WTC11 (cell line): ENCODE measurements around the gene ATL1. TPM values are rescaled to one million over a fixed set of nuclear protein-coding genes. Genes with fewer than 3 reads are reported as not detected.

ENCODE experiments used
- ATAC-seq: fragments of 200-7000 bp; cut with Tn5 transposase; 2 replicates; pipeline ENCODE4 v1.10.0; 2021; ENCODE audit warnings: mild to moderate bottlenecking, moderate library complexity
- CTCF ChIA-PET: fragments of 300-600 bp; sonication (Branson Sonifier 250); formaldehyde crosslinking; loops from one replicate; lab custom pipeline; 2021; ENCODE audit warnings: antibody characterized with exemption; lab: Charles Lee
- POLR2A ChIA-PET: fragments of 350-600 bp; sonication (Branson Sonifier 250); formaldehyde crosslinking; loops from one replicate; lab custom pipeline; 2021; ENCODE audit warnings: antibody characterized with exemption; lab: Charles Lee
- DNase-seq: peaks from one replicate; pipeline ENCODE4 v3.0.0; 2021; ENCODE audit warnings: low spot score
- H3K27ac Mint-ChIP-seq: 2 replicates; pipeline ENCODE4 v1.8.0; 2021; ENCODE audit warnings: mixed read lengths
- H3K27me3 Mint-ChIP-seq: 2 replicates; pipeline ENCODE4 v1.8.0; 2021; ENCODE audit warnings: low read depth, mild to moderate bottlenecking, moderate library complexity, mixed read lengths
- H3K36me3 Mint-ChIP-seq: 2 replicates; pipeline ENCODE4 v1.8.0; 2021; ENCODE audit warnings: mixed read lengths
- H3K4me1 Mint-ChIP-seq: 2 replicates; pipeline ENCODE4 v1.8.0; 2022; ENCODE audit warnings: mixed read lengths
- H3K4me3 Mint-ChIP-seq: 2 replicates; pipeline ENCODE4 v1.8.0; 2021; ENCODE audit warnings: mild to moderate bottlenecking, moderate library complexity, mixed read lengths
- H3K9me3 Mint-ChIP-seq: 2 replicates; pipeline ENCODE4 v1.8.0; 2021; ENCODE audit warnings: mixed read lengths
- CREM ChIP-seq: sonication (generic); formaldehyde crosslinking; IDR thresholded peaks from 2 replicates; pipeline ENCODE4 v1.8.1; 2022; ENCODE audit warnings: mild to moderate bottlenecking, missing genetic modification reagents, moderate library complexity
- MYBL2 ChIP-seq: sonication (generic); formaldehyde crosslinking; IDR thresholded peaks from 2 replicates; pipeline ENCODE4 v1.8.1; 2023; ENCODE audit warnings: mild to moderate bottlenecking, moderate library complexity, missing genetic modification reagents
- RELA ChIP-seq: sonication (generic); formaldehyde crosslinking; IDR thresholded peaks from 2 replicates; pipeline ENCODE4 v1.8.1; 2022; ENCODE audit warnings: missing genetic modification reagents, mild to moderate bottlenecking, borderline replicate concordance
- SOX15 ChIP-seq: fragments of 250-450 bp; sonication (Bioruptor Pico); IDR thresholded peaks from 2 replicates; pipeline ENCODE4 v1.9.0; 2021; ENCODE audit warnings: mild to moderate bottlenecking
- SP1 ChIP-seq: sonication (generic); formaldehyde crosslinking; conservative IDR thresholded peaks from 2 replicates; pipeline ENCODE4 v1.8.1; 2022; ENCODE audit warnings: missing genetic modification reagents
- TP53 ChIP-seq: sonication (generic); formaldehyde crosslinking; IDR thresholded peaks from 2 replicates; pipeline ENCODE4 v1.8.1; 2023; ENCODE audit warnings: mild to moderate bottlenecking, missing genetic modification reagents
- ZBTB43 ChIP-seq: sonication (generic); formaldehyde crosslinking; IDR thresholded peaks from 2 replicates; pipeline ENCODE4 v1.8.1; 2023; ENCODE audit warnings: mild to moderate bottlenecking, missing genetic modification reagents
- ZMAT4 ChIP-seq: fragments of 250-450 bp; sonication (Bioruptor Pico); IDR thresholded peaks from 2 replicates; pipeline ENCODE4 v1.9.0; 2021; ENCODE audit warnings: mild to moderate bottlenecking
- ZNF219 ChIP-seq: sonication (generic); formaldehyde crosslinking; IDR thresholded peaks from 2 replicates; pipeline ENCODE4 v1.8.0; 2023; ENCODE audit warnings: missing genetic modification reagents, mild to moderate bottlenecking, borderline replicate concordance
- ZNF396 ChIP-seq: fragments of 250-450 bp; sonication (Bioruptor Pico); IDR thresholded peaks from 2 replicates; pipeline ENCODE4 v1.8.0; 2021; ENCODE audit warnings: mild to moderate bottlenecking, moderate library complexity, borderline replicate concordance
- total RNA-seq: library from RNA; stranded (reverse); gene quantifications from 3 replicates; pipeline ENCODE4 v1.2.3, GENCODE V29; 2021
- TF ChIP-seq, protein P1 (sequence below): sonication (generic); formaldehyde crosslinking; IDR thresholded peaks from 2 replicates; pipeline ENCODE4 v1.8.1; 2022; ENCODE audit warnings: mild to moderate bottlenecking, moderate library complexity, missing genetic modification reagents
- TF ChIP-seq, protein P2 (sequence below): fragments of 250-450 bp; sonication (Bioruptor Pico); conservative IDR thresholded peaks from 2 replicates; pipeline ENCODE4 v1.9.0; 2021; ENCODE audit warnings: mild to moderate bottlenecking
- TF ChIP-seq, protein P3 (sequence below): sonication (generic); formaldehyde crosslinking; IDR thresholded peaks from 2 replicates; pipeline ENCODE4 v1.8.1; 2023; ENCODE audit warnings: mild to moderate bottlenecking, missing genetic modification reagents, moderate library complexity
- TF ChIP-seq, protein P4 (sequence below): sonication (generic); formaldehyde crosslinking; IDR thresholded peaks from 2 replicates; pipeline ENCODE4 v1.8.1; 2023; ENCODE audit warnings: mild to moderate bottlenecking, missing genetic modification reagents, borderline replicate concordance
- TF ChIP-seq, protein P5 (sequence below): sonication (generic); formaldehyde crosslinking; IDR thresholded peaks from 2 replicates; pipeline ENCODE4 v1.8.0; 2022; ENCODE audit warnings: missing genetic modification reagents

Gene ATL1
- total RNA-seq, 1 experiment from 2014 or later: 3.7 TPM

DNA sequence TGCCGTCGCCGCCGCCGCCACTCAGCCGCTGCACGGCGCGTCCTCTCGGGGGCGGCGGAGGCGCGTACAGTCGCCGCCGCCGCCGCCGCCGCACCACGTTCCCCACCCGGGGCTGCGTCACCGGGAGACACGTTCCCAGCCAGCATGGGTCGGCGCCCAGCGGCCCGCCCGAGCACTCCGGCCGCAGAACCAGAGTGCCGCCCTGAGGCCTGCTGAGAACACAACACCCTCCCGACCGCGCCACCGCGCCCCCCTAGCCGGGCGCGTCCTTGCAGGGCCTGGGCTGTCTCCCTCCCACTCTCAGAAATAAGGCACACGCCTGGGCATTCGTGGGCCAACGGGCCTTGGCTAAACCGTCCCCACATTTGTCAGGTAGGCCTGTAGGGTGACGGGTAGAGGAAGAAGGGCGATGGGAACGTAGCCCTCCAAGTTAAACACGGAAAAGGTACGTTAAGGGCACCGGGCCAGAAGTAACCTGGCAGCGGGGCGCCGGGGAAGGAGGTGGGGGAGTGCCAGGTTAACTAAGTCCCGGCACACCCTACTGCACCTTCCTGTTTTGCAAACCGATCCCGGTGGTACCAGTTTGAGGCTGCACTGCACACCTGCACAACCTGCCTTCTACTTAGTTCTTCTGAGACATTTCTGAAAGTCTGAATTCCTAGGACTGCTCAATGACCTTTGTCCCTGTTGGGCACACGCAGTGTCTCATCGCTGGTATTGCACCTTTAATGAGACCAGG, 27.3 kb upstream of the ATL1 start, which contains the start of gene MAP4K5 (continued):
- TF ChIP-seq, protein P1, sequence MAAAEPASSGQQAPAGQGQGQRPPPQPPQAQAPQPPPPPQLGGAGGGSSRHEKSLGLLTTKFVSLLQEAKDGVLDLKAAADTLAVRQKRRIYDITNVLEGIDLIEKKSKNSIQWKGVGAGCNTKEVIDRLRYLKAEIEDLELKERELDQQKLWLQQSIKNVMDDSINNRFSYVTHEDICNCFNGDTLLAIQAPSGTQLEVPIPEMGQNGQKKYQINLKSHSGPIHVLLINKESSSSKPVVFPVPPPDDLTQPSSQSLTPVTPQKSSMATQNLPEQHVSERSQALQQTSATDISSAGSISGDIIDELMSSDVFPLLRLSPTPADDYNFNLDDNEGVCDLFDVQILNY (CRISPR knock-in tag): peak; percentile 40
- TF ChIP-seq CREM (CRISPR knock-in tag): peak; percentile 29; the same call in 1 of the 2 replicates
- TF ChIP-seq, protein P2, sequence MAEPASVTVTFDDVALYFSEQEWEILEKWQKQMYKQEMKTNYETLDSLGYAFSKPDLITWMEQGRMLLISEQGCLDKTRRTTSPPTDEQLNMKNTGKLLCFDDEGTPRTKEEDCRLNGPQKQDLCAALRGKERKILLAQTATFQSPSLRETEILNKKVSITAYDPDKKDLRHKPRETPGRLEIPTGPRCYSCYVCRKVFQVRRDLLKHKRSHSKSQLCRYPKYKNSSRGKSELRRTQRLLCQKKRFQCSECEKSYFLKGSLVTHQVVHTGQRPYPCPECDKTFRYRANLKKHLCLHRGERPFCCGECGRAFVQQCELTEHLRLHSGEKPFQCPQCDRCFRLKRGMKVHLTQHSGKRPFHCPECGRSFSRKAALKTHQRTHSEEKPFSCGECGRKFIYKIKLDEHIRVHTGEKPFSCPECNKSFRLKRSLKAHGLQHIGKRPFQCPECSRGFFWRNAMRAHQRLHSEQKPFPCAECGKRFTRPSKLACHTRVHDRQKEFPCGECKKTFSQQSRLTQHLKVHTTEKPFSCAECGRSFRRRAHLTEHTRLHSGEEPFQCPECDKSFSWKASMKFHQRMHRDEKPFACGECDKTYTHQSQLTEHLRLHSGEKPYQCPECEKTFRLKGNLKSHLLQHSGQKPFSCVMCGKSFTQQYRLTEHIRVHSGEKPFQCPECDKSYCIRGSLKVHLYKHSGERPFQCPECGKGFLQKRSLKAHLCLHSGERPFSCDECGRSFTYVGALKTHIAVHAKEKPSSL (CRISPR knock-in tag): no peak
- TF ChIP-seq MYBL2: peak; percentile 45; the same call in 1 of the 2 replicates
- no peak for TF ChIP-seq ZBTB43 (CRISPR knock-in tag)
- TF ChIP-seq, protein P3, sequence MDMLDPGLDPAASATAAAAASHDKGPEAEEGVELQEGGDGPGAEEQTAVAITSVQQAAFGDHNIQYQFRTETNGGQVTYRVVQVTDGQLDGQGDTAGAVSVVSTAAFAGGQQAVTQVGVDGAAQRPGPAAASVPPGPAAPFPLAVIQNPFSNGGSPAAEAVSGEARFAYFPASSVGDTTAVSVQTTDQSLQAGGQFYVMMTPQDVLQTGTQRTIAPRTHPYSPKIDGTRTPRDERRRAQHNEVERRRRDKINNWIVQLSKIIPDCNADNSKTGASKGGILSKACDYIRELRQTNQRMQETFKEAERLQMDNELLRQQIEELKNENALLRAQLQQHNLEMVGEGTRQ (CRISPR knock-in tag): peak; percentile 39; the same call in 1 of the 2 replicates
- peak; percentile 76; the same call in 1 of the 2 replicates for TF ChIP-seq TP53 (CRISPR knock-in tag)
- no peak for TF ChIP-seq RELA (CRISPR knock-in tag)

- Mint-ChIP-seq H3K27ac (no peak overlapping the region), H3K36me3 (peaks cover 20% of the 10 kb centered on the region), H3K9me3 (peaks cover 21% of the 10 kb centered on the region), H3K4me1 (peaks cover 34% of the 10 kb centered on the region), H3K27me3 (no peaks in the 10 kb centered on the region; the same call in 1 of the 2 replicates), H3K4me3 (peak overlapping the region; percentile 87)
- ChIA-PET CTCF (interaction anchor here (3.0 kb wide), 1 partner anchor 212 kb away, joined by 19 read pairs; no protein-coding TSS in a partner anchor), POLR2A (no interaction called here)
- DNase-seq: no peak
- no peak for ATAC-seq
- TF ChIP-seq, protein P4, sequence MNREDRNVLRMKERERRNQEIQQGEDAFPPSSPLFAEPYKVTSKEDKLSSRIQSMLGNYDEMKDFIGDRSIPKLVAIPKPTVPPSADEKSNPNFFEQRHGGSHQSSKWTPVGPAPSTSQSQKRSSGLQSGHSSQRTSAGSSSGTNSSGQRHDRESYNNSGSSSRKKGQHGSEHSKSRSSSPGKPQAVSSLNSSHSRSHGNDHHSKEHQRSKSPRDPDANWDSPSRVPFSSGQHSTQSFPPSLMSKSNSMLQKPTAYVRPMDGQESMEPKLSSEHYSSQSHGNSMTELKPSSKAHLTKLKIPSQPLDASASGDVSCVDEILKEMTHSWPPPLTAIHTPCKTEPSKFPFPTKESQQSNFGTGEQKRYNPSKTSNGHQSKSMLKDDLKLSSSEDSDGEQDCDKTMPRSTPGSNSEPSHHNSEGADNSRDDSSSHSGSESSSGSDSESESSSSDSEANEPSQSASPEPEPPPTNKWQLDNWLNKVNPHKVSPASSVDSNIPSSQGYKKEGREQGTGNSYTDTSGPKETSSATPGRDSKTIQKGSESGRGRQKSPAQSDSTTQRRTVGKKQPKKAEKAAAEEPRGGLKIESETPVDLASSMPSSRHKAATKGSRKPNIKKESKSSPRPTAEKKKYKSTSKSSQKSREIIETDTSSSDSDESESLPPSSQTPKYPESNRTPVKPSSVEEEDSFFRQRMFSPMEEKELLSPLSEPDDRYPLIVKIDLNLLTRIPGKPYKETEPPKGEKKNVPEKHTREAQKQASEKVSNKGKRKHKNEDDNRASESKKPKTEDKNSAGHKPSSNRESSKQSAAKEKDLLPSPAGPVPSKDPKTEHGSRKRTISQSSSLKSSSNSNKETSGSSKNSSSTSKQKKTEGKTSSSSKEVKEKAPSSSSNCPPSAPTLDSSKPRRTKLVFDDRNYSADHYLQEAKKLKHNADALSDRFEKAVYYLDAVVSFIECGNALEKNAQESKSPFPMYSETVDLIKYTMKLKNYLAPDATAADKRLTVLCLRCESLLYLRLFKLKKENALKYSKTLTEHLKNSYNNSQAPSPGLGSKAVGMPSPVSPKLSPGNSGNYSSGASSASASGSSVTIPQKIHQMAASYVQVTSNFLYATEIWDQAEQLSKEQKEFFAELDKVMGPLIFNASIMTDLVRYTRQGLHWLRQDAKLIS (CRISPR knock-in tag): no peak
- TF ChIP-seq ZMAT4 (CRISPR knock-in tag): no peak
- TF ChIP-seq SP1 (CRISPR knock-in tag): no peak
- TF ChIP-seq, protein P5, sequence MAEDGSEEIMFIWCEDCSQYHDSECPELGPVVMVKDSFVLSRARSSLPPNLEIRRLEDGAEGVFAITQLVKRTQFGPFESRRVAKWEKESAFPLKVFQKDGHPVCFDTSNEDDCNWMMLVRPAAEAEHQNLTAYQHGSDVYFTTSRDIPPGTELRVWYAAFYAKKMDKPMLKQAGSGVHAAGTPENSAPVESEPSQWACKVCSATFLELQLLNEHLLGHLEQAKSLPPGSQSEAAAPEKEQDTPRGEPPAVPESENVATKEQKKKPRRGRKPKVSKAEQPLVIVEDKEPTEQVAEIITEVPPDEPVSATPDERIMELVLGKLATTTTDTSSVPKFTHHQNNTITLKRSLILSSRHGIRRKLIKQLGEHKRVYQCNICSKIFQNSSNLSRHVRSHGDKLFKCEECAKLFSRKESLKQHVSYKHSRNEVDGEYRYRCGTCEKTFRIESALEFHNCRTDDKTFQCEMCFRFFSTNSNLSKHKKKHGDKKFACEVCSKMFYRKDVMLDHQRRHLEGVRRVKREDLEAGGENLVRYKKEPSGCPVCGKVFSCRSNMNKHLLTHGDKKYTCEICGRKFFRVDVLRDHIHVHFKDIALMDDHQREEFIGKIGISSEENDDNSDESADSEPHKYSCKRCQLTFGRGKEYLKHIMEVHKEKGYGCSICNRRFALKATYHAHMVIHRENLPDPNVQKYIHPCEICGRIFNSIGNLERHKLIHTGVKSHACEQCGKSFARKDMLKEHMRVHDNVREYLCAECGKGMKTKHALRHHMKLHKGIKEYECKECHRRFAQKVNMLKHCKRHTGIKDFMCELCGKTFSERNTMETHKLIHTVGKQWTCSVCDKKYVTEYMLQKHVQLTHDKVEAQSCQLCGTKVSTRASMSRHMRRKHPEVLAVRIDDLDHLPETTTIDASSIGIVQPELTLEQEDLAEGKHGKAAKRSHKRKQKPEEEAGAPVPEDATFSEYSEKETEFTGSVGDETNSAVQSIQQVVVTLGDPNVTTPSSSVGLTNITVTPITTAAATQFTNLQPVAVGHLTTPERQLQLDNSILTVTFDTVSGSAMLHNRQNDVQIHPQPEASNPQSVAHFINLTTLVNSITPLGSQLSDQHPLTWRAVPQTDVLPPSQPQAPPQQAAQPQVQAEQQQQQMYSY (CRISPR knock-in tag): no peak
- no peak for TF ChIP-seq SOX15 (CRISPR knock-in tag)
- TF ChIP-seq, protein P2 (CRISPR knock-in tag): no peak
- no peak for TF ChIP-seq ZNF219
- TF ChIP-seq, protein P3 (CRISPR knock-in tag): no peak
- no peak for TF ChIP-seq ZNF396 (CRISPR knock-in tag)
Observed at GRCh38 chr14:50533241-50533705, 26.7 kb upstream of the ATL1 start.
